NCI-H460 (cell line): Measurements from ENCODE around the gene DHCR7. TPM values are rescaled to one million over a fixed set of nuclear protein-coding genes. Genes with fewer than 3 reads are reported as not detected.

Experiments used
- DNase-seq: peaks from one replicate; pipeline ENCODE4 v3.0.0-alpha.2; 2016; ENCODE audit warnings: low read depth; ENCODE audit errors: extremely low read depth
- polyA plus RNA-seq: library from polyadenylated mRNA; depleted of rRNA; stranded (reverse); fragments of >200 nt; gene quantifications from 2 replicates; pipeline ENCODE4 v1.2.3, GENCODE V29; 2014; cell fraction: nucleus; rRNA removed
- total RNA-seq: library from RNA; depleted of rRNA; stranded (reverse); fragments of >200 nt; shearing (Covaris generic); gene quantifications from 2 replicates; pipeline ENCODE4 v1.2.3, GENCODE V29; 2014; rRNA removed

Gene DHCR7
- total RNA-seq, result 33.6 and 37.0 TPM in 2 replicates
- polyA plus RNA-seq, result 86.1 and 98.5 TPM in 2 replicates

GRCh38 chr11:71448257-71449171, at the start of gene DHCR7:
Gene DHCR7, minus strand, starts transcription at chr11:71448393. Its CDS starts 3,441 bp downstream, at chr11:71444952.
- DNase-seq, result peak; percentile 87

GRCh38 chr11:71496421-71496820, 48.2 kb upstream of the DHCR7 start:
- no peak for DNase-seq

- no peak for DNase-seq
These were observed 47.4 kb upstream of the DHCR7 start for GRCh38 chr11:71495286-71496230.

GRCh38 chr11:71491940-71492339, 43.7 kb upstream of the DHCR7 start:
- no peak for DNase-seq

- no peak for DNase-seq
These were observed 43.3 kb upstream of the DHCR7 start for GRCh38 chr11:71491531-71491930.

GRCh38 chr11:71490731-71491390, 42.7 kb upstream of the DHCR7 start:
- DNase-seq, result no peak

GRCh38 chr11:71490044-71490730, 42.0 kb upstream of the DHCR7 start:
- no peak for DNase-seq

GRCh38 chr11:71489311-71490043, 41.3 kb upstream of the DHCR7 start:
- no peak for DNase-seq

- DNase-seq, result no peak
These were observed 40.6 kb upstream of the DHCR7 start for GRCh38 chr11:71488681-71489270.

- no peak for DNase-seq
These were observed 38.1 kb upstream of the DHCR7 start for GRCh38 chr11:71486320-71486719.

GRCh38 chr11:71485466-71485865, 37.3 kb upstream of the DHCR7 start:
- DNase-seq, result no peak

- DNase-seq, result no peak
These were observed 36.8 kb upstream of the DHCR7 start for GRCh38 chr11:71485063-71485399.

GRCh38 chr11:71484248-71485062, 36.3 kb upstream of the DHCR7 start:
- DNase-seq, result no peak

GRCh38 chr11:71483692-71484091, 35.5 kb upstream of the DHCR7 start:
- DNase-seq, result no peak

- DNase-seq, result no peak
These were observed 34.7 kb upstream of the DHCR7 start for GRCh38 chr11:71482746-71483364.

GRCh38 chr11:71482216-71482615, 34.0 kb upstream of the DHCR7 start:
- DNase-seq, result no peak

- no peak for DNase-seq
These were observed 33.1 kb upstream of the DHCR7 start for GRCh38 chr11:71481101-71481960.
